ENCODE data around the gene FNDC3A. TPM values are rescaled to one million over a fixed set of nuclear protein-coding genes. Genes with fewer than 3 reads are reported as not detected.

The FNDC3A gene
- total and polyA plus RNA-seq, 9 of the 15 experiments (the other 6 are each of a cell fraction or from before 2014, with no cell fraction given): 4.1 to 22.0 (median 13.5) TPM

- H3K9me3 ChIP-seq (replicated peaks; ENCODE audit: control insufficient read depth, insufficient read depth, low read depth, low read length): no peaks in the 10 kb centered on the region
- peaks cover 17% of the 10 kb centered on the region; the same call in 2 of the 3 replicates for H3K36me3 ChIP-seq (ENCODE audit: control insufficient read depth, insufficient read depth, low read length)
- CTCF ChIA-PET (ENCODE audit: low intra/inter-chr PET ratio): no interaction called here
- 98% methylated on average over 4 of the region's 4 CpGs for WGBS (ENCODE audit: insufficient coverage, low coverage, missing lambda C conversion rate)
- H3K4me3 ChIP-seq: no peak overlapping the region
- TF ChIP-seq CHCHD3 (CRISPR knock-in tag; IDR thresholded peaks at IDR 0.05) (no peak), SOX6 (IDR thresholded peaks at IDR 0.05) (no peak), ZNF316 (IDR thresholded peaks at IDR 0.05) (0 out of 2 replicates have a peak, but pooled peaks have one; percentile 10)
- TF ChIP-seq, protein P1, sequence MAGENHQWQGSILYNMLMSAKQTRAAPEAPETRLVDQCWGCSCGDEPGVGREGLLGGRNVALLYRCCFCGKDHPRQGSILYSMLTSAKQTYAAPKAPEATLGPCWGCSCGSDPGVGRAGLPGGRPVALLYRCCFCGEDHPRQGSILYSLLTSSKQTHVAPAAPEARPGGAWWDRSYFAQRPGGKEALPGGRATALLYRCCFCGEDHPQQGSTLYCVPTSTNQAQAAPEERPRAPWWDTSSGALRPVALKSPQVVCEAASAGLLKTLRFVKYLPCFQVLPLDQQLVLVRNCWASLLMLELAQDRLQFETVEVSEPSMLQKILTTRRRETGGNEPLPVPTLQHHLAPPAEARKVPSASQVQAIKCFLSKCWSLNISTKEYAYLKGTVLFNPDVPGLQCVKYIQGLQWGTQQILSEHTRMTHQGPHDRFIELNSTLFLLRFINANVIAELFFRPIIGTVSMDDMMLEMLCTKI (IDR thresholded peaks at IDR 0.05; ENCODE audit: partially characterized antibody): no peak
- no peaks in the 10 kb centered on the region for H4K20me1 ChIP-seq (replicated peaks; ENCODE audit: control insufficient read depth, insufficient read depth, low read length)
- POLR2A ChIA-PET: no interaction called here
- FAIRE-seq (no peak), DNase-seq (ENCODE audit: extremely low read depth in 1 of 4, low spot score in 3 of 4) (no peak), ATAC-seq (no peak)
- intact Hi-C loops (cut with micrococcal nuclease): no loop called here
- BruUV-seq (replicated peaks): no TSS peak
- H3K4me2 ChIP-seq (ENCODE audit: insufficient read depth, low read length): no peak overlapping the region
- no peaks in the 10 kb centered on the region for H3K79me2 ChIP-seq (ENCODE audit: control insufficient read depth, insufficient read depth, low read length)
- no peak overlapping the region for H2AFZ ChIP-seq (ENCODE audit: low read depth, low read length)
- no peaks in the 10 kb centered on the region for H3K9me1 ChIP-seq (ENCODE audit: control insufficient read depth, insufficient read depth, low read length)
- no peak overlapping the region for H3K27ac ChIP-seq (ENCODE audit: extremely low read depth, low read depth, low read length)
- no peaks in the 10 kb centered on the region; a peak in 1 of 5 replicates for H3K4me1 ChIP-seq (replicated peaks in 1 of 2; ENCODE audit: control insufficient read depth in 2 of 2, insufficient read depth in 2 of 2, low read length in 2 of 2)
- no peaks in the 10 kb centered on the region for H3K27me3 ChIP-seq (ENCODE audit: control insufficient read depth in 2 of 2, insufficient read depth in 2 of 2, low read length in 2 of 2)
- in situ Hi-C loops (cut with MboI): no loop called here
- no peak overlapping the region for H3K9ac ChIP-seq (ENCODE audit: insufficient read depth in 1 of 2, low read depth in 2 of 2, low read length in 2 of 2)
Measured at GRCh38 chr13:49208619-49209018, 232.9 kb downstream of the FNDC3A start.

GRCh38 chr13:49210114-49210513 is 234.4 kb downstream of the FNDC3A start:
- Histone ChIP-seq H3K27me3 (ENCODE audit: control insufficient read depth in 2 of 2, insufficient read depth in 2 of 2, low read length in 2 of 2) (no peaks in the 10 kb centered on the region), H4K20me1 (replicated peaks; ENCODE audit: control insufficient read depth, insufficient read depth, low read length) (no peaks in the 10 kb centered on the region), H3K9me1 (ENCODE audit: control insufficient read depth, insufficient read depth, low read length) (no peaks in the 10 kb centered on the region), H3K4me3 (no peak overlapping the region), H3K4me2 (ENCODE audit: insufficient read depth, low read length) (no peak overlapping the region), H3K4me1 (replicated peaks in 1 of 2; ENCODE audit: control insufficient read depth in 2 of 2, insufficient read depth in 2 of 2, low read length in 2 of 2) (peaks cover 0 to 3% of the 10 kb centered on the region in 2 experiments; a peak in 2 of 5 replicates), H3K79me2 (ENCODE audit: control insufficient read depth, insufficient read depth, low read length) (no peaks in the 10 kb centered on the region), H3K27ac (ENCODE audit: extremely low read depth, low read depth, low read length) (no peak overlapping the region), H3K9me3 (replicated peaks; ENCODE audit: control insufficient read depth, insufficient read depth, low read depth, low read length) (no peaks in the 10 kb centered on the region), H3K9ac (ENCODE audit: insufficient read depth in 1 of 2, low read depth in 2 of 2, low read length in 2 of 2) (no peak overlapping the region), H3K36me3 (ENCODE audit: control insufficient read depth, insufficient read depth, low read length) (peaks cover 9% of the 10 kb centered on the region; the same call in 2 of the 3 replicates), H2AFZ (ENCODE audit: low read depth, low read length) (no peak overlapping the region)
- ATAC-seq (no peak), FAIRE-seq (no peak), DNase-seq (ENCODE audit: extremely low read depth in 1 of 4, low spot score in 3 of 4) (no peak)
- intact Hi-C loops (cut with micrococcal nuclease) (no loop called here), in situ Hi-C loops (cut with MboI) (no loop called here)
- ChIA-PET CTCF (ENCODE audit: low intra/inter-chr PET ratio) (no interaction called here), POLR2A (interaction anchor here (0.8 kb wide), 2 partner anchors 20 to 48 kb away, joined by 4 read pairs; no protein-coding TSS in a partner anchor)
- WGBS (ENCODE audit: insufficient coverage, low coverage, missing lambda C conversion rate): 71% methylated on average over 1 of the region's 1 CpG
- no TSS peak for BruUV-seq (replicated peaks)
- TF ChIP-seq ZNF184 (CRISPR knock-in tag; IDR thresholded peaks at IDR 0.05): no peak
- no peak for TF ChIP-seq TCF3 (CRISPR knock-in tag; IDR thresholded peaks at IDR 0.05)
- TF ChIP-seq, protein P2, sequence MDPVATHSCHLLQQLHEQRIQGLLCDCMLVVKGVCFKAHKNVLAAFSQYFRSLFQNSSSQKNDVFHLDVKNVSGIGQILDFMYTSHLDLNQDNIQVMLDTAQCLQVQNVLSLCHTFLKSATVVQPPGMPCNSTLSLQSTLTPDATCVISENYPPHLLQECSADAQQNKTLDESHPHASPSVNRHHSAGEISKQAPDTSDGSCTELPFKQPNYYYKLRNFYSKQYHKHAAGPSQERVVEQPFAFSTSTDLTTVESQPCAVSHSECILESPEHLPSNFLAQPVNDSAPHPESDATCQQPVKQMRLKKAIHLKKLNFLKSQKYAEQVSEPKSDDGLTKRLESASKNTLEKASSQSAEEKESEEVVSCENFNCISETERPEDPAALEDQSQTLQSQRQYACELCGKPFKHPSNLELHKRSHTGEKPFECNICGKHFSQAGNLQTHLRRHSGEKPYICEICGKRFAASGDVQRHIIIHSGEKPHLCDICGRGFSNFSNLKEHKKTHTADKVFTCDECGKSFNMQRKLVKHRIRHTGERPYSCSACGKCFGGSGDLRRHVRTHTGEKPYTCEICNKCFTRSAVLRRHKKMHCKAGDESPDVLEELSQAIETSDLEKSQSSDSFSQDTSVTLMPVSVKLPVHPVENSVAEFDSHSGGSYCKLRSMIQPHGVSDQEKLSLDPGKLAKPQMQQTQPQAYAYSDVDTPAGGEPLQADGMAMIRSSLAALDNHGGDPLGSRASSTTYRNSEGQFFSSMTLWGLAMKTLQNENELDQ (CRISPR knock-in tag; IDR thresholded peaks at IDR 0.05; ENCODE audit: borderline replicate concordance): no peak
- TF ChIP-seq HNRNPK (IDR thresholded peaks at IDR 0.05; ENCODE audit: low read depth, low read length, poor library complexity, severe bottlenecking): no peak
- TF ChIP-seq, protein P3, sequence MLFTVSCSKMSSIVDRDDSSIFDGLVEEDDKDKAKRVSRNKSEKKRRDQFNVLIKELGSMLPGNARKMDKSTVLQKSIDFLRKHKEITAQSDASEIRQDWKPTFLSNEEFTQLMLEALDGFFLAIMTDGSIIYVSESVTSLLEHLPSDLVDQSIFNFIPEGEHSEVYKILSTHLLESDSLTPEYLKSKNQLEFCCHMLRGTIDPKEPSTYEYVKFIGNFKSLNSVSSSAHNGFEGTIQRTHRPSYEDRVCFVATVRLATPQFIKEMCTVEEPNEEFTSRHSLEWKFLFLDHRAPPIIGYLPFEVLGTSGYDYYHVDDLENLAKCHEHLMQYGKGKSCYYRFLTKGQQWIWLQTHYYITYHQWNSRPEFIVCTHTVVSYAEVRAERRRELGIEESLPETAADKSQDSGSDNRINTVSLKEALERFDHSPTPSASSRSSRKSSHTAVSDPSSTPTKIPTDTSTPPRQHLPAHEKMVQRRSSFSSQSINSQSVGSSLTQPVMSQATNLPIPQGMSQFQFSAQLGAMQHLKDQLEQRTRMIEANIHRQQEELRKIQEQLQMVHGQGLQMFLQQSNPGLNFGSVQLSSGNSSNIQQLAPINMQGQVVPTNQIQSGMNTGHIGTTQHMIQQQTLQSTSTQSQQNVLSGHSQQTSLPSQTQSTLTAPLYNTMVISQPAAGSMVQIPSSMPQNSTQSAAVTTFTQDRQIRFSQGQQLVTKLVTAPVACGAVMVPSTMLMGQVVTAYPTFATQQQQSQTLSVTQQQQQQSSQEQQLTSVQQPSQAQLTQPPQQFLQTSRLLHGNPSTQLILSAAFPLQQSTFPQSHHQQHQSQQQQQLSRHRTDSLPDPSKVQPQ (CRISPR knock-in tag; IDR thresholded peaks at IDR 0.05; ENCODE audit: borderline replicate concordance): no peak
